ENCODE data around the gene FAM83C. TPM values are rescaled to one million over a fixed set of nuclear protein-coding genes. Genes with fewer than 3 reads are reported as not detected.

FAM83C gene
- total RNA-seq, result not detected in 2 replicates

DNA sequence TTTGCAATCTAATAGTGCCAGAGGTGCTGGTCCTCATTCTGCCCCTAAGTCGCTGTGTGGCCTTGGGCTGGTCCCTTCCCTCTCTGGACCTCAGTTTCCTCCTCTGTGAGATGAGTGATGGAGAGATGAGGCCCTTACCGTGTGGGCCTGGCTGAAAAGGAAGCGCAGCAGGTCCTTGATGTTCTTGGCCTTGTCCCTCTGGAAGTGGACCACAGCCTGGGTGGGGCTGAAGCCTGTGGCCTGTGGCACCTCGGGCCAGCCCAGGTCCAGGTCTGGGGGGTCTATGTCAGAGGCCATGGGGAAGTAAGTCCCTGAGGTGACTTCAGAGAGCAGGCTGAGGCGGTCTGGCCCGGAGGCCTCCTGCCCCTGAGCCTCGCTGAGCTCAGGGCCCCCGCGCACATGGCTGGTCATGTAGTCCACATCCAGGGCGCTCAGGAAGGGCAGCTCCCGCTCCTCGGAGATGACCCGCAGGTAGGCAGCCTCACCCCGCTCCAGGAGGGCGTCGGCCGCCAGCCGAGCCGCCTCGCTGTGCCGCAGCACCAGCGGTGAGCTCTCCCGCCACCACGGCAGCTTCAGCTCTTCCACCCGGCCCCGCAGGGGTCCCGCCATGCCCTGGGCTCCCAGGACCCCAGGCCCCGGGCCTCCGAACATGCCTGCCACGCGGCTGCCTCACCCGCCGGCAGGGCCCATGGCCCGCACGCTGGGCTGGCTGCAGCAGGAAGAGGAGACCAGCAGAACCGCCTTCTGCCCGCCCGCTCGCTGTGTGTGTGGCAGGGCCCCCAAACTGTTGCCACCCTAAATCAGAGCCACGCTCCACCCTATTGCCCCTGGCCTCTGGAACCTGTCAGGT, at the start of gene FAM83C:
Gene FAM83C (minus strand): TSS at position 772 of the 850 bp plus-strand sequence. CDS start 121 bp downstream, at position 651.
- intact Hi-C loops (cut with micrococcal nuclease), result no loop called here

DNA sequence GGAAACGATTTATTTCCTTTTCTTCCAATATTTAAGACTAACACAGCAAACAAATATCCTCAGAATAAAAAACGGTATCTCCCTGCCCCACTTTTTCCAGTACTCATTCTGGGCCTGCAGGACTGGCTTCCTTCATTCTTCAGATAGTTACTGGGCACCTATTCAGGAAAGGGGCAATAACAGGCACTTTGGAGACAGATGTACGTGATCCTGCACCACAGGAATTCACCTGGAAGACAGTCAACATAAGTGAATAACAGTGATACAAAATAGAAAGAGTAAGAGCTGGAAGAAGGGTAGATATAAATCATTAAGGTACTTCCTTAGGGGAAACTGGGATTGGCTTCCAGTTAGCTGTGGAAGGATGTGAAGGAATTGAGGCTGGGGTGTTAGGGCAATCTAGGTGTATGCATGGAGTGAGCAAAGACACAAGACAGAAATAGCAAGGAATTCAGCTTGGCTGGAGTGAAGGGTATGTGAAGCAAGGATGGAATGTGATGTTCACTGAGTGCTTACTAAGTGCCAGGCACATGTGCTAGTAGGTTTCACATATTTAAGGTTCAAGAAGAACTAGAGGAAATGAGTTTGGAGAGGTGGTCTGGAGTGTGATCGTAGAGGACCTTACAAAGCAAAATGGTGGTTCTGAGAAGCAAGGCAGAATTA, 49.3 kb upstream of the FAM83C start:
- intact Hi-C loops (cut with micrococcal nuclease), result no loop called here

GRCh38 chr20:35340436-35340835, 48.2 kb upstream of the FAM83C start:
- intact Hi-C loops (cut with micrococcal nuclease), result no loop called here

DNA sequence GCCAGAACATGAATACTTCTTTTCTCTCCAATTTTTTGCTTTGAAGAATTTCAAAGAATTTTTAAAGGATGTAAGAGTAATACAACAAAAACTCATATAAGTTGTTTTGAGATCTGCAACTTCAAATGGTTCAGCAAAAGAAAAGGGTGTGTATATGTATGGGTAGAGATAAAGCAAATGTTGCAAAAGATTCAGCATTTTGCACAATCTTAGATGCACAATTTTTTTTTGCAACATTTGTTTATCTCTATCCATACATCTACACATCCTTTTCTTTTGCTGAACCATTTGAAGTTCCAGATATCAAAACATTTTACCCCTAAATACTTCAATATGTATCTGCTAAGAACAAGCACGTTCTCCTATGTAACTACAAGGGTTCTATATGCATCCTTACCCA, 47.4 kb upstream of the FAM83C start:
- intact Hi-C loops (cut with micrococcal nuclease), result no loop called here

- intact Hi-C loops (cut with micrococcal nuclease), result no loop called here
Observed at GRCh38 chr20:35339007-35339406, 46.8 kb upstream of the FAM83C start.

- intact Hi-C loops (cut with micrococcal nuclease), result no loop called here
Observed at GRCh38 chr20:35334311-35335101, 42.3 kb upstream of the FAM83C start.

DNA sequence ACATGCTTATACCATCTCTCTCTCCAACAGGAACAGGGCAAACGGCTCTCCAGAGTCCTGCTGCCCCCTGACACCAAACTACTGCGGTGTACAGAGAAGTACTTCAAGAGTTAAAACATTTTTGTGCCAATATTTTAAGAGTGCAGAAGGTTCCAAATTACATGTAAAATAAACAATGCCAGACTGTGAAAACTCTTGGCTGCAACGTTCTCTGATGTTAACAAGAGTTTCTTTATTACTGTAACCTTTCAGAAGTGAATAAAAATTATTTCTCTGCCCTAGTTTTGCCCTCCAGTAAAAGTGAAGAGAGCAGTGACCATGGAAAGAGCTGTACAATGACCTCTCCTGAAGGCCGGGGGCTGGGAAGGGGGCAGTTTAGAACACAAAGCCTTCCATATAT, 41.4 kb upstream of the FAM83C start:
- intact Hi-C loops (cut with micrococcal nuclease), result no loop called here

GRCh38 chr20:35332540-35333200, 40.4 kb upstream of the FAM83C start:
- intact Hi-C loops (cut with micrococcal nuclease), result no loop called here

DNA sequence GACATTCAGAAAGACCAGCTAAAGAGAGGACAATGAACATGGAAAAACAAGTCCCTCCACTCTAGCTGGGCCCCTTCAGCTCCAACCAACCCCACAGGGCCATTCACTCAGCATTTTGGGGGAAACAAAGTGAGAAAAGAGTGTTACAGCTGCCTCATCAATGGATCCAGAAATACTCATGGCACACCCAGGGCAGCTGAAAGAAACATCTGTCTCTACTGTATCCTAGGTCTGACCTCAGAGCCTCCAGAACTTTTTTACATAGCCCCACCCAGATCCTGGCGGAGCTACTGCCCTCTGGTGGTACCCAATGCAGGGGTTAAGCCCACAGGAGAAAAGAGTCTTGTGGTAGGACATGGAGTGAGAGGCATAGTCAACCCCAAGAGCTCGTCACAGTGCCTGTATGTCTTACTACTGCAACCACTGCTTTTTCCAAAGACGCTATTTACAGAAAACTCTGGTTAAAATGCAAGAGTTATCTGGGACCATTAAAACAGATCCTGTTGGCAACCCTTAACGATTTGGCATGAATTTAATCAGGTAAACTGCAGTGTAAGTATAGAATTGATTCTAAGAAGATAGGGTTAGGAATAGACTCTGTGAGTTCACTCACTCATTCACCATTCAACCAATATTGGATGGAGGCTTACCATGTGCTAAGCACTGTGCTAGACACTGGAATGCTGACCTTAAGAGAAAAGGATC, 37.4 kb upstream of the FAM83C start:
- intact Hi-C loops (cut with micrococcal nuclease), result loop anchor here (1.0 kb wide), 1 partner anchor 25 kb away; no protein-coding TSS in a partner anchor

DNA sequence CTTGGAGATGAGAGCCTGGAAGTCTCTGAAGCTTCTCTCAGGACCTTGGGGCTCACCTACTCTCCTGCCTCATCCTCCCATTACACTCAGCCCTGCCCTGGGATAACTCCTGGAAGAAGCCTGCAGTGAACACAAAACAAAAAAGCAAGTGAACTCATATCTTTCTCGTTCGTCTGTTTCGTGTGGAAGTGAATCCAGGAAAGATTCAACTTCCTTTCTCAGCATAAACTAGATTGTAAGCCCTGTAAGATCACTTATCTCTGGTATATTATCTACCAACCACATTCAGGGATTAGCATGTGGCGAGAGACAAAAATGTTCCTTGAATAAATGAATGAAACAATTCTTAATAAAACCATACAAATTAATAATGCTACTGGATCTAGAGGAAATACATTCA, 36.5 kb upstream of the FAM83C start:
- intact Hi-C loops (cut with micrococcal nuclease), result loop anchor here (1.0 kb wide), 1 partner anchor 24 kb away; no protein-coding TSS in a partner anchor

- intact Hi-C loops (cut with micrococcal nuclease), result no loop called here
Observed at GRCh38 chr20:35328095-35328685, 36.0 kb upstream of the FAM83C start.

GRCh38 chr20:35327074-35327976, 35.1 kb upstream of the FAM83C start:
- intact Hi-C loops (cut with micrococcal nuclease), result no loop called here

DNA sequence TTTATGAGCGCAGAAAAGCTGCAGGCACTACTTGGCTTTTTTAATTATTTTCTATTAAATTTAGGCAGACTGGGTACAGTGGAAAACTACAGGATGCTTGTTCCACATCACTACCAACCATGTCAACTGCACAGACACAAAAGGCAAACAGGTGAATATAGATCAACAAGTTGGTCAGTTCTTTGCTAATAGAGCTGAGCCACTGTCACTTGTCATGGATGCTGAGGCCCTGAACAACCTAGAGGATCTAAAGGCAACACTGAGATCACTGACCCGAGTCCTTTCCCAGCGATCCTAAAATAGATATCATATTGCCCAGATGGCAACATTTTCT, 34.5 kb upstream of the FAM83C start:
- intact Hi-C loops (cut with micrococcal nuclease), result no loop called here

DNA sequence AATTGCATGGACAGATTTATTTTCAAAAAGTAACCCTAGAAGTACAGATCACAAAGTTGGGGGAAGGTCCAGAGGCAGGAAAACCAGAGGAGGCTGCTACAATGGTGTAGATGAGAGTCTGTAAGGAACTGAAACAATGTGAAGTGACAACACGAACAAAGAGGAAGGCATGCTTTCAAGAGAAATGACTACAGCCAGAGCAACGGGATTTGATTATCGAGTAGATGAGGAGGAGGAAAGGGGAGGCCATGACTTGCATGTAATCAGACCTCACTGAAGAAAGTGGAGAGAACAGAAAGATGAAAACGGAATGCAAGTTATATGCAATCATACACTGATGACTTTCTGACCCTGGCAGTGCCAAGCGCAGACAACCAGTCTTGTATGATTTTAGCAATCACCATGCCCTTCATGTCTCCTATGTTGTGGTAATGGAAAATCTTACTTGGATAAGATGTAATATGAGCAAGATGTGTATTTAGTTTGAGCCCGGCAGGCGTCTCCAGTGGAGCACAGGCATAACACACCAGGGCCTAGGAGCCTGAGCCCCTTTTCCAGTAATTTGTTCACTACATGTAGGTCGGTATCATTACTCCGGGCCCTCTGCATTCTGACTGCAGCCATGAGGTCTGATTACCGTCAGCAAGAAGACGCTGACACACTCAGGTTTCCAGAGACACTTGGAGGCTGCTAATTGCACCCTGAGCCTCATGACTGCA, 34.0 kb upstream of the FAM83C start:
- intact Hi-C loops (cut with micrococcal nuclease), result no loop called here

DNA sequence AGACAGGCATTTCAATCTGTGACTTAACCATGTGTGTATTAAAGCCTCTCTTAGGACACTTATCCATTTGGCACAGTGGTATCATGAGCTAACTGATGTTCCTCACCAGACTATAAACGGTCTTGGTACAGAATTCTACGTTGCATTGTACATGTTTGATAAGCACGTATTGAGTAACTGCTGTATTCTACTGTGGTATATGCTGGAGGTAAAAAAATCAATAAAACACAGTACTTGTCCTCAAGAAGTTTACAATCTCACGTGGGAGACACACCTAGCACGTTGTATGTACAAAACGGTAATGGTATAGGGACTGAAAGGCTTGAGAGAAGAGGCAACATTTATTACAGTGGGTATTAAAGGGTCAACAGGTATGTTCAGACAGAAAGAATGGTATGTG, 33.2 kb upstream of the FAM83C start:
- intact Hi-C loops (cut with micrococcal nuclease), result no loop called here

- intact Hi-C loops (cut with micrococcal nuclease), result no loop called here
Observed at GRCh38 chr20:35320396-35321126, 28.3 kb upstream of the FAM83C start.

DNA sequence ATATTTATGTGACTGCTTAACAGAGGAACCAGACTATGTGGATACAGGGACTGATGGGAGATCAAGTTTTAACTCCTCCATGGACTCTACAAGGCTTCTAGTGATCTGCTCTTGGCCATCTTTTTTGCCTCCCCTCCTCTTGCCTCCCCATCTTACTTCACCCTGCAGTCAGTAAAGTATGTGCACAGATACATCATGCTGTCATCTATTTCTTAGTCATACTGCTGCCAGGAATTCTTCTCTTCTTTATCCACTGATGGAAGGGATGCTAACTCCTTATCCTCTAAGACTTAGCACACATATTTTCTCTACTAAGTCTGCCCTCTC, 27.6 kb upstream of the FAM83C start:
- intact Hi-C loops (cut with micrococcal nuclease), result no loop called here

DNA sequence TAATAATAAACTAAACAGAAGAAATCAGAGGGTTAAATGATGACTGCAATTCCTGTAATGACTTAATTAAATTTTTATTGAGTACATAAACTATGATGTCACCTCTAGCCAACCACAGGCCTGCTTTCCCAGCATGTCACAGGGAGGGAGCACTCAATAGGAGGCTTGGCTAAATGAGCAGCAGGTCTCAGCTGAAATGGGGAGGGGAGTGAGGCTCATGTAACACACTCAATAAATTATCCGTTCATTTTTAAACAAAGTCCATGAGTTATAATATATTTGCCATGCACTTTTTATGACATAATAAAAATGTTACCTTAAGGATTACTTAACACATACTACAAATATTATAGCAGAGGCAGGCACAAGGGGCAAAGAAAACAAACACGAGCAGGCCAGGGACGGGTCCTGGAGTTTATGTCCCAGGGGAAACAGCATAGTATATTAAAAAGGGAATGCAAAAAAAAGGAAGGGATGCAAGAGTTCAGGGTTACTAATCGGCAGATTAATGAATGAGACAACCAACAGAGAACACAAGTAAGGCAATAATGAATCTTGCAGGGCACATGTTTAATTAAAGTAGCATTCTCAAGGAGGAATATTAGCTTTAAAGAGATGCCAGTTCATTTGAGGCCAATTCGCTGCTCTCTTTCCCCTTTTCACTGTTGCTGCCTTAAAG, 27.1 kb upstream of the FAM83C start:
- intact Hi-C loops (cut with micrococcal nuclease), result no loop called here
